GM18505 (cell line): Measurements from ENCODE around the gene CFAP300.

Experiments
- ATAC-seq: cut with Tn5 transposase; IDR thresholded peaks from one replicate; pipeline ENCODE4 v1.9.1; 2021; ENCODE audit not compliant: unreplicated experiment
- POLR2A ChIP-seq: IDR thresholded peaks from 4 replicates; pipeline ENCODE4 v1.6.1; 2011; ENCODE audit warnings: borderline replicate concordance; ENCODE audit not compliant: insufficient read depth, insufficient read length; ENCODE audit errors: extremely low read depth

The CFAP300 gene

GRCh38 chr11:102036757-102037156 lies 10.5 kb upstream of the CFAP300 start:
- no peak for TF ChIP-seq POLR2A

GRCh38 chr11:102046841-102047240 lies 396 bp upstream of the CFAP300 start:
- TF ChIP-seq POLR2A = no peak
- no peak for ATAC-seq

More at GRCh38 chr11:102036757-102037156, 10.5 kb upstream of the CFAP300 start:
- ATAC-seq = no peak

- TF ChIP-seq POLR2A = no peak
Measured at GRCh38 chr11:102050927-102051575, 3.8 kb downstream of the CFAP300 start.

GRCh38 chr11:102061276-102061675 lies 14.0 kb downstream of the CFAP300 start:
- ATAC-seq = no peak
- no peak for TF ChIP-seq POLR2A

More at GRCh38 chr11:102050927-102051575, 3.8 kb downstream of the CFAP300 start:
- ATAC-seq = no peak

GRCh38 chr11:102062106-102062505 lies 14.9 kb downstream of the CFAP300 start:
- no peak for ATAC-seq
- no peak for TF ChIP-seq POLR2A

- no peak for ATAC-seq
- no peak for TF ChIP-seq POLR2A
Measured at GRCh38 chr11:102064316-102064715, 17.1 kb downstream of the CFAP300 start.

GRCh38 chr11:102070766-102071165 lies 23.5 kb downstream of the CFAP300 start:
- ATAC-seq = no peak
- TF ChIP-seq POLR2A = no peak

GRCh38 chr11:102071497-102072472 lies 24.5 kb downstream of the CFAP300 start:
- ATAC-seq = no peak
- no peak for TF ChIP-seq POLR2A

- no peak for ATAC-seq
- no peak for TF ChIP-seq POLR2A
Measured at GRCh38 chr11:102073253-102073652, 26.0 kb downstream of the CFAP300 start.

- ATAC-seq = no peak
- no peak for TF ChIP-seq POLR2A
Measured at GRCh38 chr11:102079625-102080024, 32.4 kb downstream of the CFAP300 start.

- TF ChIP-seq POLR2A = no peak
- no peak for ATAC-seq
Measured at GRCh38 chr11:102081313-102081712, 34.1 kb downstream of the CFAP300 start.

- ATAC-seq = no peak
- TF ChIP-seq POLR2A = no peak
Measured at GRCh38 chr11:102085864-102086551, 38.8 kb downstream of the CFAP300 start.

- no peak for TF ChIP-seq POLR2A
Measured at GRCh38 chr11:102097186-102097585, 49.9 kb downstream of the CFAP300 start.

GRCh38 chr11:102099755-102100154 lies 52.5 kb downstream of the CFAP300 start:
- no peak for ATAC-seq
- TF ChIP-seq POLR2A = no peak

More at GRCh38 chr11:102097186-102097585, 49.9 kb downstream of the CFAP300 start:
- ATAC-seq = no peak
